Gastroesophageal sphincter (tissue), 4 donors: ENCODE measurements around the gene OMA1. TPM values are rescaled to one million over a fixed set of nuclear protein-coding genes. Genes with fewer than 3 reads are reported as not detected.
"Not testable (repeated sequence)": the region's sequence is repeated elsewhere in the genome, so short reads cannot be mapped to it uniquely, and the experiment has no call there.

ENCODE experiments used
- ATAC-seq: fragments of 150-250 bp; one replicate; pipeline ENCODE4 v1.9.1; 2016; ENCODE audit warnings: mild to moderate bottlenecking, moderate library complexity
- H3K27ac ChIP-seq, 4 donors: fragments of 200-600 bp; sonication (generic) in 3 of 4; 1 replicate in 3 of 4; 2 replicates in 1 of 4; pipeline ENCODE4 v1.5.1; 2016 to 2019
- H3K27me3 ChIP-seq: fragments of 200-600 bp; sonication (generic); one replicate; pipeline ENCODE4 v1.5.1; 2019
- H3K36me3 ChIP-seq, 2 donors: fragments of 200-600 bp; sonication (generic); one replicate each; pipeline ENCODE4 v1.5.1; 2019; ENCODE audit warnings: control low read depth in 1 of 2
- H3K4me1 ChIP-seq, 3 donors: fragments of 200-600 bp; sonication (generic); 1 replicate in 2 of 3; 2 replicates in 1 of 3; pipeline ENCODE4 v1.5.1; 2016 to 2019; ENCODE audit warnings: control low read depth in 2 of 3
- H3K4me3 ChIP-seq, 2 donors: fragments of 200-600 bp; sonication (generic); one replicate each; pipeline ENCODE4 v1.5.1; 2019; ENCODE audit warnings: mild to moderate bottlenecking in 1 of 2, moderate library complexity in 1 of 2
- H3K9me3 ChIP-seq, 3 donors: fragments of 200-600 bp; sonication (generic); one replicate each; pipeline ENCODE4 v1.5.1; 2017 to 2019; ENCODE audit warnings: control low read depth in 2 of 3
- EP300 ChIP-seq: sonication (generic); formaldehyde crosslinking; IDR thresholded peaks from one replicate; pipeline ENCODE4 v1.6.1; 2017; ENCODE audit warnings: antibody characterized with exemption, mild to moderate bottlenecking
- POLR2A ChIP-seq, 2 donors: fragments of 450-650 bp; IDR thresholded peaks; one replicate each; pipeline ENCODE4 v1.6.1; 2017; ENCODE audit warnings: antibody characterized with exemption in 2 of 2, mild to moderate bottlenecking in 2 of 2, moderate library complexity in 1 of 2
- POLR2AphosphoS5 ChIP-seq: sonication (generic); formaldehyde crosslinking; IDR thresholded peaks from one replicate; pipeline ENCODE4 v1.6.1; 2017; ENCODE audit warnings: antibody characterized with exemption
- WGBS, 2 donors: methylation state at CpG; one replicate each; pipeline ENCODE4 v1.1.5; 2018; ENCODE audit warnings: low coverage in 1 of 2; 5-methylcytosine and 5-hydroxymethylcytosine counted together
- total RNA-seq, 4 donors: library from RNA; depleted of rRNA; stranded (reverse); fragments of >200 nt; gene quantifications; one replicate each; pipeline ENCODE4 v1.1.0, GENCODE V29; 2016
- TF ChIP-seq, protein P1 (sequence below), 4 experiments: fragments of 200-600 bp in 2 of 4; fragments of 450-650 bp in 2 of 4; sonication (generic) in 1 of 4; IDR thresholded peaks; one replicate each; pipeline ENCODE4 v1.5.1; 2017 to 2019; ENCODE audit warnings: antibody characterized with exemption in 4 of 4, mild to moderate bottlenecking in 2 of 4, moderate library complexity in 2 of 4

OMA1 gene
- total RNA-seq, 4 donors from 2014 or later: 29.1 to 54.2 (median 36.6) TPM

DNA sequence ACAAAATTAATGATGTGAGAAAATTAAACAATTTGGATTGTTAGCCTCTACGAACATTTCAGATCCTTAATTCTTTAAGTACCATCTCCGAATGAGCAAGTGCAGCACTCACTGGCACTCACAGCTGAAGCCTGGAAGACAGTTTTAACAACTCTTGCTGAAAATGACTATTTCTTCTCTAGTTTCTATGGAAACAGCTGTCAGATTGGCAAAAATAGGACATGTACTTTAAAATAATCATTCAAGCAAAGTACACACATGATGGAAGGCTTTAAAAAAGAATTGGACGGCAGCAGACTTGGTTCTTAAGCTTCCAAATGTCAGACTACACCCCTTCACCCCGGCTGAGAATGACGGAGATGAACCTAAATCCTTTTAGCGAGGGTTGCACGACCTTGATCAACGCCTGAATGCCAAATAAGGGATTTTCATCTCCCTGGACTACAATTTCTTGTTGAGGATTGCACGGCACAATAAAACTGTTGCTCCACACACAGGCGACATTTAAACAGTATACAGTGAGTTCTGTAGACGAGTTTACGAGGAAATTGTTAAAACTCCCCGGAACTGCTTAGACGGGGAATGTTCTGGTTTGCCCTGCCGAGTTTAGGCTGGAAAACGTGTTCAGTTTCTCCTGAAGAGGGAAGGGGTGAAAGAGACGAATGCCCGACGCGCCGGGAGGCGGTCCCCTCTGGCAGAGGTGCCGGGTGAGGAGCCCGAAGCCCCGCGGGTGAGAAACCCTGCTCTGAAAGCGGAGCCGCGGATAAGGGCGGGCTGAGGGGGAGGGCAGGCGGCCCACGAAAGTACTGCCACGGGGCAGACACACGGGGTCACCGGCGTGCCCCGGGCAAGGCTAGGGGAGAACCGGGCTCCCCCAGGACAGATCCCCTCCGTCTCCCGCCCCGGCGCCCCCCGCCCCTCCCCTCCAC is 671 bp downstream of the OMA1 start:
- ATAC-seq: peak; percentile 88
- Histone ChIP-seq H3K9me3 (no peaks in the 10 kb centered on the region), H3K4me3 (peak overlapping the region; percentile 87 to 88), H3K36me3 (no peaks in the 10 kb centered on the region), H3K4me1 (peaks cover 0 to 26% (median 10%) of the 10 kb centered on the region in 3 donors), H3K27ac (peak overlapping the region; percentile 99 to 100 (median 100)), H3K27me3 (no peaks in the 10 kb centered on the region)
- 1 to 3% methylated on average over 16 to 22 of the region's 43 CpGs for WGBS, 2 donors
- peak; percentile 50 for TF ChIP-seq POLR2AphosphoS5
- TF ChIP-seq, protein P1, sequence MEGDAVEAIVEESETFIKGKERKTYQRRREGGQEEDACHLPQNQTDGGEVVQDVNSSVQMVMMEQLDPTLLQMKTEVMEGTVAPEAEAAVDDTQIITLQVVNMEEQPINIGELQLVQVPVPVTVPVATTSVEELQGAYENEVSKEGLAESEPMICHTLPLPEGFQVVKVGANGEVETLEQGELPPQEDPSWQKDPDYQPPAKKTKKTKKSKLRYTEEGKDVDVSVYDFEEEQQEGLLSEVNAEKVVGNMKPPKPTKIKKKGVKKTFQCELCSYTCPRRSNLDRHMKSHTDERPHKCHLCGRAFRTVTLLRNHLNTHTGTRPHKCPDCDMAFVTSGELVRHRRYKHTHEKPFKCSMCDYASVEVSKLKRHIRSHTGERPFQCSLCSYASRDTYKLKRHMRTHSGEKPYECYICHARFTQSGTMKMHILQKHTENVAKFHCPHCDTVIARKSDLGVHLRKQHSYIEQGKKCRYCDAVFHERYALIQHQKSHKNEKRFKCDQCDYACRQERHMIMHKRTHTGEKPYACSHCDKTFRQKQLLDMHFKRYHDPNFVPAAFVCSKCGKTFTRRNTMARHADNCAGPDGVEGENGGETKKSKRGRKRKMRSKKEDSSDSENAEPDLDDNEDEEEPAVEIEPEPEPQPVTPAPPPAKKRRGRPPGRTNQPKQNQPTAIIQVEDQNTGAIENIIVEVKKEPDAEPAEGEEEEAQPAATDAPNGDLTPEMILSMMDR (IDR thresholded peaks at IDR 0.05): peak in 1 of 4 experiments; percentile 5
- no peak for TF ChIP-seq EP300
- no peak for TF ChIP-seq POLR2A (IDR thresholded peaks at IDR 0.05)

DNA sequence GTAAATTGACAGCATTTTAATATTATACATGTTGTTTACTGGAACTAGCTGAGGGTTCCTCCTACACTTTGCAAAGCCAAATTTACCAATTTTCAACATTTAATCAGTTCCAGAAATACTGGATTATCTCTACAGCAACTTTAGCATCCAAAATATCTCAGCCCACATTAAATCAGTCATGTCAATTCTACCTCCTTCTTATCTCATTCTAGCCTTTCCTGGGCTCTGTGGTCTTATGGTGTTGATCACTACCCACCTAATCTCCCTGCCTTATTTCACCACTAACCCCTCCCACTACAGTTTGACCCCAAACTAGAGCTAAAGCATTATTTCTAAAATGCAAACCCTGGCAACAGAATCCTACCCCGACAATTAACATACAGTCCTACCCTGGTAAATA is 3.3 kb downstream of the OMA1 start:
- no peak for ATAC-seq
- no peaks in the 10 kb centered on the region for H3K27me3 ChIP-seq
- no peak overlapping the region for H3K4me3 ChIP-seq
- H3K9me3 ChIP-seq: no peaks in the 10 kb centered on the region
- peak overlapping the region in 1 of 4 donors; percentile 3 for H3K27ac ChIP-seq
- TF ChIP-seq EP300: no peak
- TF ChIP-seq POLR2AphosphoS5: no peak
- TF ChIP-seq, protein P1 (IDR thresholded peaks at IDR 0.05): no peak
- TF ChIP-seq POLR2A (IDR thresholded peaks at IDR 0.05): no peak
- H3K4me1 ChIP-seq: peaks cover 0 to 26% (median 10%) of the 10 kb centered on the region in 3 donors
- peaks cover 0 to 8% of the 10 kb centered on the region in 2 donors for H3K36me3 ChIP-seq
- 92% methylated on average over 1 of the region's 1 CpG; no CpG with 5 or more reads in 1 of the 2 donors for WGBS, 2 donors

DNA sequence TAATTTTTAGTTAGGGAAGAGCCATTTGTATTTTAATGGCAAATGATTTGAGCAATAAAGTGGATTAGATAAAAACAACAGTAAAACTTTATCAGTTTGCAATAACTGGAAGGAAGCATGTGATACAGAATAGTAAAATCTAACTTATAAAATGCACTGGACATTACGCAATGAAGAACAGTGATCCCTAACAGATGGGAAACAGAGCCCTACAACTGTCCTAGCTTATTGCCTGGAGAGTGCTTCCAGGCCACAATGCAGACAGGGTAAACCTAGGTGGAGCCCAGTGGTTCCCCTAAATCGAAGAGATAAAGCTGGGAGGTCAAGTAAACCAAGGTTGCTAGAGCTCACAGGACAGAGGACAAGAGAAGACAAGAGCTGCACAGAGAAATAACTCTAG is 7.0 kb downstream of the OMA1 start:
- H3K9me3 ChIP-seq: no peaks in the 10 kb centered on the region
- no peaks in the 10 kb centered on the region for H3K27me3 ChIP-seq
- ATAC-seq: no peak
- WGBS, 2 donors: 54% methylated on average over 2 of the region's 2 CpGs; no CpG with 5 or more reads in 1 of the 2 donors
- H3K27ac ChIP-seq: no peak overlapping the region
- H3K4me1 ChIP-seq: peaks cover 0 to 7% (median 3%) of the 10 kb centered on the region in 3 donors
- TF ChIP-seq POLR2AphosphoS5 (no peak), POLR2A (IDR thresholded peaks at IDR 0.05) (no peak), EP300 (no peak)
- TF ChIP-seq, protein P1 (IDR thresholded peaks at IDR 0.05): no peak
- H3K4me3 ChIP-seq: no peak overlapping the region
- H3K36me3 ChIP-seq: peaks cover 0 to 8% of the 10 kb centered on the region in 2 donors

DNA sequence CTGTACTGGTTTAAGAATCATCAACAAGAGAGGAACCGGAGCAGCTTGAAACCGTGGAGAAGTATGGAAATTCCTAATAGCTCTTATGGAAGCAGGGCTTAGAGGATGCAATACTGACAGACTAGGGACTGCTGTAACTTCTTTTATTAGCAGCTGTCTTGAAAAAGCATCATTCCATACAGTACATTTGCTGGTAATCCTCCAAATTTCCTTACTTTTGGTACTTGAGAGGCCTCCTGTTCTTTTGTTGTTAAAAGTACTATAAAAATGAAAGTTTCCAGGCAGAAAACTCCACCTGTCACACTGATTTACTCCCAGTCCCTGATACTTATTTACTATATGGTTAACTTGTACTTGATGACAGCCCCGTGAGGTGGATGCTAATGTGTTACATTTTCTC is 7.7 kb downstream of the OMA1 start:
- WGBS, 2 donors: 89 to 91% methylated on average over 3 of the region's 3 CpGs
- Histone ChIP-seq H3K36me3 (peaks cover 0 to 8% of the 10 kb centered on the region in 2 donors), H3K27me3 (no peaks in the 10 kb centered on the region), H3K27ac (no peak overlapping the region), H3K4me3 (no peak overlapping the region), H3K9me3 (no peaks in the 10 kb centered on the region), H3K4me1 (peaks cover 0 to under 1% (median 0%) of the 10 kb centered on the region in 3 donors)
- TF ChIP-seq POLR2A (IDR thresholded peaks at IDR 0.05): no peak
- TF ChIP-seq POLR2AphosphoS5: no peak
- TF ChIP-seq, protein P1 (IDR thresholded peaks at IDR 0.05): no peak
- TF ChIP-seq EP300: no peak
- ATAC-seq: no peak

DNA sequence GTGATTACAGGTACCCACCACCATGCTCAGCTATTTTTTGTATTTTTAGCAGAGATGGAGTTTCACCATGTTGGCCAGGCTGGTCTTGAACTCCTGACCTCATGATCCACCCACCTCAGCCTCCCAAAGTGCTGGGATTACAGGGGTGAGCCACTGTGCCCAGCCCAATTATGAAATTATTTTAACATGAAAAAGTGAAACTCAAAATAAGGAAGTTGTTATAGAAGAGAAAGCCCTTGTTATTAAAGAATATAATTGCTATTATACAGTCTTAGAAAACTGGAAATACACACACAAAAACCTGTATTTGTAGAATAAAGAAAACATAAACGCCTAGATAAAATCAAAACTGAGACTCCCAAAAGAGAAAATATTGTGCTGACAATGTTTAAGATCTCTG is 14.7 kb downstream of the OMA1 start:
- 94 to 100% methylated on average over 1 of the region's 1 CpG for WGBS, 2 donors
- not testable (repeated sequence) for H3K4me1 ChIP-seq, ATAC-seq, H3K27ac ChIP-seq, H3K4me3 ChIP-seq, H3K27me3 ChIP-seq, H3K9me3 ChIP-seq
- peaks cover 0 to 18% of the 10 kb centered on the region in 2 donors for H3K36me3 ChIP-seq
